Spleen (tissue), 11 donors: Measurements from ENCODE around the gene CLMN. TPM values are rescaled to one million over a fixed set of nuclear protein-coding genes. Genes with fewer than 3 reads are reported as not detected.

Experiments used
- DNase-seq: peaks from one replicate; pipeline ENCODE4 v3.0.0-alpha.2; 2020
- H3K27ac ChIP-seq, 8 donors: fragments of 200-600 bp; sonication (generic) in 7 of 8; 1 replicate in 4 of 8; 2 replicates in 4 of 8; pipeline versions ENCODE4 v1.5.0 to v1.8.0; 2016 to 2021; ENCODE audit warnings: inconsistent platforms in 4 of 8, mild to moderate bottlenecking in 4 of 8, moderate library complexity in 1 of 8
- H3K27me3 ChIP-seq, 7 donors: fragments of 200-600 bp; sonication (generic) in 6 of 7; replicated peaks in 1 of 7; 1 replicate in 4 of 7; 2 replicates in 3 of 7; pipeline versions ENCODE4 v1.5.0 to v1.8.0; 2016 to 2021; ENCODE audit warnings: inconsistent platforms in 3 of 7, mild to moderate bottlenecking in 1 of 7
- H3K36me3 ChIP-seq, 6 donors: fragments of 200-600 bp; sonication (generic) in 5 of 6; 1 replicate in 4 of 6; 2 replicates in 2 of 6; pipeline versions ENCODE4 v1.5.0 to v1.8.0; 2016 to 2021; ENCODE audit warnings: inconsistent platforms in 2 of 6
- H3K4me1 ChIP-seq, 6 donors: fragments of 200-600 bp; sonication (generic) in 5 of 6; 1 replicate in 3 of 6; 2 replicates in 3 of 6; pipeline versions ENCODE4 v1.5.0 to v1.8.0; 2016 to 2021; ENCODE audit warnings: inconsistent platforms in 3 of 6
- H3K4me3 ChIP-seq, 8 donors: fragments of 200-600 bp; sonication (generic) in 7 of 8; 1 replicate in 4 of 8; 2 replicates in 4 of 8; pipeline versions ENCODE4 v1.5.0 to v1.8.0; 2016 to 2021; ENCODE audit warnings: inconsistent platforms in 4 of 8, mild to moderate bottlenecking in 4 of 8, moderate library complexity in 2 of 8
- H3K9me3 ChIP-seq, 8 donors: fragments of 200-600 bp; sonication (generic) in 7 of 8; 1 replicate in 4 of 8; 2 replicates in 4 of 8; pipeline versions ENCODE4 v1.5.0 to v1.8.0; 2016 to 2021; ENCODE audit warnings: inconsistent platforms in 4 of 8
- CTCF ChIP-seq, 11 experiments: fragments of 200-600 bp in 7 of 11; fragments of 450-650 bp in 4 of 11; sonication (generic) in 4 of 11; IDR thresholded peaks in 8 of 11; conservative IDR thresholded peaks in 3 of 11; 1 replicate in 7 of 11; 2 replicates in 4 of 11; pipeline versions ENCODE4 v1.4.0 to v1.8.0; 2016 to 2021; ENCODE audit warnings: antibody characterized with exemption in 11 of 11, inconsistent platforms in 4 of 11, mild to moderate bottlenecking in 1 of 11
- POLR2A ChIP-seq, 3 donors: fragments of 450-650 bp; IDR thresholded peaks; one replicate each; pipeline ENCODE4 v1.5.1; 2017; ENCODE audit warnings: antibody characterized with exemption in 3 of 3, mild to moderate bottlenecking in 1 of 3
- POLR2AphosphoS5 ChIP-seq, 3 donors: sonication (generic); formaldehyde crosslinking; IDR thresholded peaks; one replicate each; pipeline ENCODE4 v1.5.1; 2017; ENCODE audit warnings: antibody characterized with exemption in 3 of 3
- WGBS, 5 donors: extraction: QIAGEN DNeasy Blood & Tissue Kit in 3 of 5; methylation state at CpG; one replicate each; pipeline versions ENCODE4 v1.1.5 to v1.1.7; 2013 to 2018; 5-methylcytosine and 5-hydroxymethylcytosine counted together
- intact Hi-C: fragments of 100-400 bp; cut with DNase I; formaldehyde crosslinking; loops from one replicate; pipeline ENCODE4 v1.15.0; 2023; ENCODE audit warnings: low total_unique reads
- polyA plus RNA-seq, 3 donors: library from polyadenylated mRNA; stranded (reverse); fragments of 200-250 nt; gene quantifications; one replicate each; pipeline ENCODE4 v1.2.1, GENCODE V29; 2013
- total RNA-seq, 7 donors: library from RNA; depleted of rRNA in 3 of 7; stranded (reverse); fragments of >200 nt in 3 of 7; fragmentation: NEBNext Ultra II Directional in 4 of 7; extraction: Animal tissue kit (Norgen Biotek cat#: 25700) in 4 of 7; gene quantifications; one replicate each; pipeline versions ENCODE4 v1.1.0 to v1.2.1, GENCODE V29; 2016 to 2021
- donor health status: healthy with polysubstance abuse.
- donor health status: DM: no; HTN: no; CAD: no; lungs with moderate emphysema.
- donor health status: DM: no; HTN: no; CAD: no.
- donor health status: Bipolar disorder and iron deficiency.
- donor health status: healthy.
- donor health status: DM: no; HTN: no; CAD: no.
- donor health status: DM: yes; HTN: yes; CAD: no.

The CLMN gene
- total and polyA plus RNA-seq, 10 donors, result 2.7 to 21.4 (median 14.8) TPM

- peak overlapping the region in 5 of 8 donors; percentile 14 to 59 (median 53) for H3K27ac ChIP-seq
- WGBS, 5 donors, result 24 to 49% (median 42%) methylated on average over 5 of the region's 5 CpGs
- intact Hi-C loops, result no loop called here
These were observed 6.0 kb downstream of the CLMN start for GRCh38 chr14:95313707-95314106.

DNA sequence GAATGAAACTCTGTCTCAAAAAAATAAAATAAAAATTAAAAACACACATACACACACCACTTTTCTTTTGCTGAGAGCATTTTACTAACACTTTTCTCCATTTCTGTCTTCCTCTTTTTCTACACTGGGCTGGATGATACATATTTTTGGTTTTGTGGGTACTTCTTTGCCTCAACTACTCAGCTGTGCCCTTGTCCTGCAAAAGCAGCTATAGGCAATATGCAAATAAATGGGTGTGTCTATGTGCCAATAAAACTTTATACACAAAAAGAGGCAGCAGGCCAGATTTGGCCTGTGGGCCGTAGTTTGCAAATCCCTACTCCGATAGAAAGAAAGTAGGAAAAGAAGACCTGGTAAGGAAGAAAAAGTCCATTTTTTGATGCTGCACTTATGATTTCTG lies 6.5 kb downstream of the CLMN start:
- intact Hi-C loops, result no loop called here
- DNase-seq, result no peak
- peaks cover 0 to under 1% (median 0%) of the 10 kb centered on the region in 7 donors for H3K27me3 ChIP-seq
- H3K9me3 ChIP-seq, result no peaks in the 10 kb centered on the region
- H3K4me3 ChIP-seq, result no peak overlapping the region
- no peaks in the 10 kb centered on the region for H3K36me3 ChIP-seq
- WGBS, 5 donors, result 33 to 98% (median 91%) methylated on average over 2 of the region's 2 CpGs
- no peak for TF ChIP-seq CTCF (IDR thresholded peaks at IDR 0.05 in 8 of 11, conservative IDR thresholded peaks at IDR 0.05 in 3 of 11)
- no peak for TF ChIP-seq POLR2AphosphoS5 (IDR thresholded peaks at IDR 0.05)
- no peak for TF ChIP-seq POLR2A (IDR thresholded peaks at IDR 0.05)
- H3K4me1 ChIP-seq, result peaks cover 0 to 46% (median 22%) of the 10 kb centered on the region in 6 donors
- H3K27ac ChIP-seq, result peak overlapping the region in 5 of 8 donors; percentile 14 to 59 (median 53)

More at GRCh38 chr14:95313707-95314106, 6.0 kb downstream of the CLMN start:
- DNase-seq, result no peak
- Histone ChIP-seq H3K36me3 (no peaks in the 10 kb centered on the region), H3K9me3 (no peaks in the 10 kb centered on the region), H3K4me3 (no peak overlapping the region), H3K4me1 (peaks cover 3 to 51% (median 27%) of the 10 kb centered on the region in 6 donors), H3K27me3 (peaks cover 0 to 6% (median 0%) of the 10 kb centered on the region in 7 donors)
- TF ChIP-seq POLR2A (IDR thresholded peaks at IDR 0.05) (no peak), POLR2AphosphoS5 (IDR thresholded peaks at IDR 0.05) (peak in 2 of 3 donors; percentile 52)

DNA sequence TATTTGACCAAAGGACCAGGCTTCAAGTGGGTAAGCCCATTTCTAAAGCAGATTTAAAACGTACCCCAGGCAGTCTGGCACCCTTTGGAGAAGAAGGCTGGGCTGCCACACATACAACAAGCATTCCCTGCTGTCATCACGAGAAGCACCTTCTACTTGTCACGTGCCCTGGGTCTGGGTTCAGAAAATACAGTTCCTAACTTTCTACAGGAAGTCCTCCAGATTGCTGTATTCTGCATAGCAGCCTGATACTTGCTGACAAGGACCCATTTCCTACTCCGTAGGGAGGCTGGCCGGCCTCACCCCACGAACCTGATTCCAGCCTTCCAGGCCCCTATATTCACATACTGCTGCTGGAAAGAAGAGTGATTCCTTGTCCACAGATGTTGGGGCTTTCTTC lies 7.4 kb downstream of the CLMN start:
- no peak for DNase-seq
- no peaks in the 10 kb centered on the region for H3K36me3 ChIP-seq
- TF ChIP-seq POLR2AphosphoS5 (IDR thresholded peaks at IDR 0.05), result no peak
- peak overlapping the region in 2 of 8 donors; percentile 21 to 59 for H3K27ac ChIP-seq
- H3K27me3 ChIP-seq, result no peaks in the 10 kb centered on the region
- H3K4me1 ChIP-seq, result peaks cover 0 to 40% (median 21%) of the 10 kb centered on the region in 6 donors
- H3K4me3 ChIP-seq, result no peak overlapping the region
- intact Hi-C loops, result no loop called here
- H3K9me3 ChIP-seq, result no peaks in the 10 kb centered on the region
- WGBS, 5 donors, result 64 to 83% (median 76%) methylated on average over 6 of the region's 6 CpGs

DNA sequence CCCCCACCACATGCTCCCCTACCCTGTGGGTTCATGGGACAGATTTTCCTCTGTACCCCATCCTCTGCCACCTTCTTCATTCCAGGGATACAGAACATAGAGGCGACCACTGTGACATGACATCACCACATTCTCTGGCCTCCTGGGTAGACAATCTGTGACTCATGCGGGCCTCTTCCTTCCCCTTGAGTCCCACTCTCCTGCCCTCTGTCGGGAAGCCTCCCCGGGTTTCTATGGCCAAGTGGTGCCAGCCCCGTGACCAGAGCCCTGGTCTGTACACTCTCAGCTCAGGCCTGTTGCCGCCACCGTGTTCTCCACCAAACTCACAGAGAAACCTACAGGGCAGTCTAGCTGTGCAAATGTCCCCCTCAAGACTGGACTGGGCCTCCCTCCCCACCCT lies 8.0 kb downstream of the CLMN start:
- no peak for DNase-seq
- 61 to 74% (median 64%) methylated on average over 7 of the region's 7 CpGs for WGBS, 5 donors
- peak overlapping the region in 2 of 8 donors; percentile 21 to 59 for H3K27ac ChIP-seq
- no peak for TF ChIP-seq POLR2A (IDR thresholded peaks at IDR 0.05)
- TF ChIP-seq POLR2AphosphoS5 (IDR thresholded peaks at IDR 0.05), result no peak
- no peak for TF ChIP-seq CTCF (IDR thresholded peaks at IDR 0.05 in 8 of 11, conservative IDR thresholded peaks at IDR 0.05 in 3 of 11)
- H3K4me3 ChIP-seq, result no peak overlapping the region
- no peaks in the 10 kb centered on the region for H3K27me3 ChIP-seq
- intact Hi-C loops, result no loop called here
- H3K9me3 ChIP-seq, result no peaks in the 10 kb centered on the region
- peaks cover 0 to 40% (median 21%) of the 10 kb centered on the region in 6 donors for H3K4me1 ChIP-seq
- no peaks in the 10 kb centered on the region for H3K36me3 ChIP-seq

DNA sequence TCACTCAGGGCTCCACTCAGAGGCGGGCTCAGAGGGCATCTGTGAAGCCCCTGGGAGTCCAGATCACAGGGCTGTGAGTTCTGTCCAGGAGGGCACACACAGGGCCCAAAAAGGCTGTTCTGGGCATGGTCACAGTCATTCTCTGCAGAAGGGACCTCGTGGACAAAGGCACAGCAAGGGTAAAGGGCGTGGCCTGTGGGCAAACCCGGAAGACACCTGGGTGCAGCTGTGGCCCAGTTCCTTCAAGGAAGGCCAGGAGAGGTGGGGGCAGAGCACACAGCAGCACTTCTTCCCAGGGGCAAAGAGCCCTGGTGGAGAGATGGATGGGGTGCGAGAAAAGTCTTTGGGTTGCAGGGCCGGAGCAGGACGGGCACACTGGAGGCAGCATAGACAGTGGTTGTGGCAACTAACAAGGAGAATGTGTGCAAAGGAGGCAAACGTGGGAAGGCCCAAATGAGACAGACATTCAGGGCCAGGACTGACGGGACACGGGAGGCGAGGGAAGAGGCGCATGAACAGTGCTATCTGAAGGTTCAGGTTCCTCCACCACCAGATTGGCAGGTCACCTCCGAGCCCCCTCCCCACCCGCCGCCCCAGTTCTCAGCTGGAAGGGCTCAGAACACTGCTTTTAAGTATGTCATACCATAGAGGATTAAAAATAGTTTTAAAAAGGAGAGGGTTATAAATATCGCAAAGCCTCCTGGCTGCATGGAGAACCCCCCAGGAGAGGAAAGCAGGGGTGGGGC lies 8.9 kb downstream of the CLMN start:
- Histone ChIP-seq H3K9me3 (no peaks in the 10 kb centered on the region), H3K36me3 (no peaks in the 10 kb centered on the region), H3K4me1 (peaks cover 0 to 40% (median 21%) of the 10 kb centered on the region in 6 donors), H3K27ac (no peak overlapping the region), H3K4me3 (no peak overlapping the region), H3K27me3 (no peaks in the 10 kb centered on the region)
- intact Hi-C loops, result no loop called here
- DNase-seq, result no peak
- TF ChIP-seq POLR2A (IDR thresholded peaks at IDR 0.05) (no peak), CTCF (IDR thresholded peaks at IDR 0.05 in 8 of 11, conservative IDR thresholded peaks at IDR 0.05 in 3 of 11) (no peak), POLR2AphosphoS5 (IDR thresholded peaks at IDR 0.05) (no peak)
- WGBS, 5 donors, result 86 to 92% (median 91%) methylated on average over 16 of the region's 16 CpGs
